ENCODE measurements around the gene TRNT1. TPM values are rescaled to one million over a fixed set of nuclear protein-coding genes. Genes with fewer than 3 reads are reported as not detected.

The TRNT1 gene
- total RNA-seq, 1 experiment from 2014 or later: 41.7 TPM

DNA sequence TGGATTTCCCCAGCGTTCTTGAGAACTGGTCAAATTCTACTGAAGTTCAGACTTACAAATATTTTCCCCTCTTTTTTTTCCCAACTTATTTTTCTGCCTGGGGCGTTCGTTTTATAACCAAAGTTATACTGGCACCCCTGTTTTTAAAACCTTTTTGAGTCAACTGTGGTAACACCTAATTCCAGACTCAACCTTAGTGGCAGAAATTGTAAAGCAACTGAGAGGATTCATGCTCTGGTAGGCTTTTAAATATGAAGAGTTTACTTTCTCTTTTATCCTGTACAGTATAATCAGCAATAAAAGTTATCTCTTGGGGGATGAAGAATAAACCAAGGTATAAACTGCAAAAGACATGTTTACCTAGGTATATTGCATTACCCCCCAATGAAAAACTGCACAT, 18.9 kb upstream of the TRNT1 start:
- ChIA-PET POLR2A (ENCODE audit: low non-redundant PET) (no interaction called here), CTCF (no interaction called here)
- intact Hi-C loops (cut with micrococcal nuclease; ENCODE audit: unreplicated experiment): no loop called here
- H3K27ac ChIP-seq (ENCODE audit: low read depth, low read length, poor library complexity, severe bottlenecking): no peak overlapping the region
- H3K36me3 ChIP-seq (ENCODE audit: insufficient read depth, low read length, poor library complexity, severe bottlenecking): no peaks in the 10 kb centered on the region
- no peak for DNase-seq (ENCODE audit: low spot score)
- BruUV-seq (replicated peaks): no TSS peak
- H3K9me3 ChIP-seq (ENCODE audit: low read depth, low read length, poor library complexity, severe bottlenecking): no peaks in the 10 kb centered on the region
- H3K4me3 ChIP-seq (ENCODE audit: low read depth, low read length, poor library complexity, severe bottlenecking): no peak overlapping the region
- no peak for TF ChIP-seq EZH2 (IDR thresholded peaks at IDR 0.05; ENCODE audit: borderline replicate concordance, low read depth, low read length, poor library complexity, severe bottlenecking)
- TF ChIP-seq, protein P1, sequence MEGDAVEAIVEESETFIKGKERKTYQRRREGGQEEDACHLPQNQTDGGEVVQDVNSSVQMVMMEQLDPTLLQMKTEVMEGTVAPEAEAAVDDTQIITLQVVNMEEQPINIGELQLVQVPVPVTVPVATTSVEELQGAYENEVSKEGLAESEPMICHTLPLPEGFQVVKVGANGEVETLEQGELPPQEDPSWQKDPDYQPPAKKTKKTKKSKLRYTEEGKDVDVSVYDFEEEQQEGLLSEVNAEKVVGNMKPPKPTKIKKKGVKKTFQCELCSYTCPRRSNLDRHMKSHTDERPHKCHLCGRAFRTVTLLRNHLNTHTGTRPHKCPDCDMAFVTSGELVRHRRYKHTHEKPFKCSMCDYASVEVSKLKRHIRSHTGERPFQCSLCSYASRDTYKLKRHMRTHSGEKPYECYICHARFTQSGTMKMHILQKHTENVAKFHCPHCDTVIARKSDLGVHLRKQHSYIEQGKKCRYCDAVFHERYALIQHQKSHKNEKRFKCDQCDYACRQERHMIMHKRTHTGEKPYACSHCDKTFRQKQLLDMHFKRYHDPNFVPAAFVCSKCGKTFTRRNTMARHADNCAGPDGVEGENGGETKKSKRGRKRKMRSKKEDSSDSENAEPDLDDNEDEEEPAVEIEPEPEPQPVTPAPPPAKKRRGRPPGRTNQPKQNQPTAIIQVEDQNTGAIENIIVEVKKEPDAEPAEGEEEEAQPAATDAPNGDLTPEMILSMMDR (conservative IDR thresholded peaks at IDR 0.05; ENCODE audit: low read depth, low read length): no peak
- peaks cover 6% of the 10 kb centered on the region for H3K4me1 ChIP-seq (ENCODE audit: insufficient read depth, low read length, poor library complexity, severe bottlenecking)
- no peaks in the 10 kb centered on the region for H3K27me3 ChIP-seq (replicated peaks; ENCODE audit: insufficient read depth, low read depth, low read length, poor library complexity)

DNA sequence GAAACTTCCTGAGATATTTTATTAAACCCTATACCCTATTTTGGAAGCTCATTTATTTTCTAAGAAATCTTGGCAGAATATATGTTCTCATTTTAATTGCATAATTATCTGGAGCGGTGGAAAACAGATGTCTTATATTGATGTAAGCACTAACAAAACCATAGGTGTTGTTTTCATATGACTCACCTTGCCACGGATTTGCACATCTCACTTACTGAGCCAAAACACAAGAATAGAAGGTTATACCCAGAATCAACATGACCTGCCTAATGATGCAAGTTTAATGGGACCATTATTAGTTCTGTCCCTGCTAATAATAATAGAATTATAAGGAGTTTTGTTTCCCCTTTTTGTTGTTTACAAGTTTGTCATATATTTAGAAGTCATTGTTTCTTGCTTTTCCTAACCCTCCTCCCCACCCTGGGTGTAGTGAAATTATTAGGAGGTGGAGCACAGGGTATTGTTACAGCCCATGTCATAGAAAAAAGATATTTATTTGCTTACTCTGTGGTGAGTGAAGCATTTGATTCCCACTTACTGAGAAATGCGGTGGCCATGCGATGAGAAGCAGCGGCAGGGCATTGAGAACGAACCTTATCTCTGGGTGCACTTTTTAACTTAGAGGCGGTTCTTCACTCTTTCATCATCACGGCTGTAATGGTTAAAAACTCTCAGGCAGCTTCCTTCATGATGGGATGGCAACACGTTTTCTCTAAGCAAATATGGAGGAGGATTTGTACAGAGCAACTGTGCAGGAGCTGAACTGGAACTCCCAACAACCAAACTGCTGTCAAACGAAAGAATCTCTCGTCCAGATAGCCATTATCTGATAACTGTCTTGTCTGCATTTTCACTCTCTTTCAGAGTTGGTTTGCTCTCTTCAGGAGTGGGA, 17.1 kb upstream of the TRNT1 start:
- BruUV-seq (replicated peaks): no TSS peak

DNA sequence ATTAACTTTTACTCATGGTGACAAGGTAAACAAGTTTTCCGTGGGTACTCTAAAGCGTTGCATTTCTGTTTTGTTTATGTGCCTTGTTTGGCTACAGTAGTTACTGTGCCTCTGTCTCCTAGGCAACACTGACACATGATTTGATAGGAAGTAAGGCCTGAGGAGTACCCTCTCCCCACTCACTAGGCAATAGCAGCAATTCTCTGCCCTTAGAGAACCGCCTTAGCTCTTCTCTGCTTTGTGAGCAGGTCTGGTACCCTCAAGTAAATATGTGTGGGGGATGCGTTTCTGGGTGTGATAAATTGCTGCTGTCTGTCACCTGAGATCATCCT, 16.5 kb upstream of the TRNT1 start, which contains the start of gene IL5RA:
Gene IL5RA (minus strand): TSS at position 76 of the 332 bp plus-strand sequence. CDS start 5,390 bp downstream, outside the sequence.
- H3K27ac ChIP-seq (ENCODE audit: low read depth, low read length, poor library complexity, severe bottlenecking): no peak within 1 kb of the TSS
- no peak for DNase-seq (ENCODE audit: low spot score)
- no peaks in the 10 kb centered on the region for H3K36me3 ChIP-seq (ENCODE audit: insufficient read depth, low read length, poor library complexity, severe bottlenecking)
- peaks cover 6% of the 10 kb centered on the region for H3K4me1 ChIP-seq (ENCODE audit: insufficient read depth, low read length, poor library complexity, severe bottlenecking)
- intact Hi-C loops (cut with micrococcal nuclease; ENCODE audit: unreplicated experiment): no loop called here
- BruUV-seq (replicated peaks): no TSS peak
- ChIA-PET POLR2A (ENCODE audit: low non-redundant PET) (no interaction called here), CTCF (no interaction called here)
- H3K9me3 ChIP-seq (ENCODE audit: low read depth, low read length, poor library complexity, severe bottlenecking): no peaks in the 10 kb centered on the region
- H3K27me3 ChIP-seq (replicated peaks; ENCODE audit: insufficient read depth, low read depth, low read length, poor library complexity): no peaks in the 10 kb centered on the region
- no peak for TF ChIP-seq EZH2 (IDR thresholded peaks at IDR 0.05; ENCODE audit: borderline replicate concordance, low read depth, low read length, poor library complexity, severe bottlenecking)
- TF ChIP-seq, protein P1 (conservative IDR thresholded peaks at IDR 0.05; ENCODE audit: low read depth, low read length): no peak
- no peak within 1 kb of the TSS for H3K4me3 ChIP-seq (ENCODE audit: low read depth, low read length, poor library complexity, severe bottlenecking)

More for the DNA sequence above, 17.1 kb upstream of the TRNT1 start:
- no peak overlapping the region for H3K27ac ChIP-seq (ENCODE audit: low read depth, low read length, poor library complexity, severe bottlenecking)
- H3K36me3 ChIP-seq (ENCODE audit: insufficient read depth, low read length, poor library complexity, severe bottlenecking): no peaks in the 10 kb centered on the region
- CTCF ChIA-PET: no interaction called here
- H3K4me1 ChIP-seq (ENCODE audit: insufficient read depth, low read length, poor library complexity, severe bottlenecking): peaks cover 6% of the 10 kb centered on the region
- no peaks in the 10 kb centered on the region for H3K27me3 ChIP-seq (replicated peaks; ENCODE audit: insufficient read depth, low read depth, low read length, poor library complexity)
- TF ChIP-seq, protein P1 (conservative IDR thresholded peaks at IDR 0.05; ENCODE audit: low read depth, low read length): no peak
- no peak for TF ChIP-seq EZH2 (IDR thresholded peaks at IDR 0.05; ENCODE audit: borderline replicate concordance, low read depth, low read length, poor library complexity, severe bottlenecking)
- H3K4me3 ChIP-seq (ENCODE audit: low read depth, low read length, poor library complexity, severe bottlenecking): no peak overlapping the region
- H3K9me3 ChIP-seq (ENCODE audit: low read depth, low read length, poor library complexity, severe bottlenecking): no peaks in the 10 kb centered on the region
- intact Hi-C loops (cut with micrococcal nuclease; ENCODE audit: unreplicated experiment): no loop called here
- DNase-seq (ENCODE audit: low spot score): no peak
- POLR2A ChIA-PET (ENCODE audit: low non-redundant PET): no interaction called here
